Esophagus (tissue), 2 donors: Measurements from ENCODE around the gene HEBP1. TPM values are rescaled to one million over a fixed set of nuclear protein-coding genes. Genes with fewer than 3 reads are reported as not detected.

Source experiments
- H3K27ac ChIP-seq, 2 donors: one replicate each; pipeline ENCODE4 v1.5.1; 2013; ENCODE audit warnings: low read depth in 2 of 2, mild to moderate bottlenecking in 2 of 2, inconsistent platforms in 1 of 2, low read length in 1 of 2, moderate library complexity in 1 of 2
- H3K27me3 ChIP-seq, 2 donors: one replicate each; pipeline ENCODE4 v1.6.1; 2013; ENCODE audit warnings: low read length in 2 of 2, control low read depth in 1 of 2, mild to moderate bottlenecking in 1 of 2; ENCODE audit not compliant: insufficient read depth in 2 of 2, control insufficient read depth in 1 of 2
- H3K36me3 ChIP-seq, 2 donors: one replicate each; pipeline ENCODE4 v1.6.1; 2013; ENCODE audit warnings: low read length in 1 of 2; ENCODE audit not compliant: control insufficient read depth in 2 of 2, insufficient read depth in 2 of 2
- H3K4me1 ChIP-seq, 2 donors: one replicate each; pipeline ENCODE4 v1.6.1; 2013; ENCODE audit warnings: low read length in 1 of 2; ENCODE audit not compliant: control insufficient read depth in 2 of 2, insufficient read depth in 2 of 2
- H3K4me3 ChIP-seq, 2 donors: one replicate each; pipeline ENCODE4 v1.5.1; 2013; ENCODE audit warnings: low read length in 2 of 2, mild to moderate bottlenecking in 2 of 2, low read depth in 1 of 2, moderate library complexity in 1 of 2
- H3K9me3 ChIP-seq, 2 donors: one replicate each; pipeline ENCODE4 v1.6.1; 2013; ENCODE audit warnings: mild to moderate bottlenecking in 2 of 2, low read depth in 1 of 2, low read length in 1 of 2, moderate library complexity in 1 of 2; ENCODE audit not compliant: control insufficient read depth in 2 of 2, insufficient read depth in 1 of 2
- WGBS, 2 donors: extraction: QIAGEN DNeasy Blood & Tissue Kit; methylation state at CpG; one replicate each; pipeline ENCODE4 v1.1.7; 2013; 5-methylcytosine and 5-hydroxymethylcytosine counted together
- polyA plus RNA-seq, 2 donors: library from polyadenylated mRNA; stranded (reverse); fragments of 200-250 nt; gene quantifications; one replicate each; pipeline ENCODE4 v1.2.3, GENCODE V29; 2013
- donor health status: healthy with polysubstance abuse.
- donor health status: Bipolar disorder and iron deficiency.

HEBP1 gene
- polyA plus RNA-seq, 2 donors, result 28.6 to 39.1 TPM

GRCh38 chr12:12983420-12984035 is 16.5 kb downstream of the HEBP1 start:
- Histone ChIP-seq H3K4me3 (no peak overlapping the region), H3K36me3 (peaks cover 3 to 9% of the 10 kb centered on the region in 2 donors), H3K4me1 (no peaks in the 10 kb centered on the region), H3K27me3 (no peaks in the 10 kb centered on the region), H3K9me3 (no peaks in the 10 kb centered on the region), H3K27ac (no peak overlapping the region)
- WGBS, 2 donors, result 43 to 48% methylated on average over 9 of the region's 9 CpGs

GRCh38 chr12:12982331-12982730 is 17.7 kb downstream of the HEBP1 start:
- H3K9me3 ChIP-seq, result no peaks in the 10 kb centered on the region
- H3K4me3 ChIP-seq, result no peak overlapping the region
- no peaks in the 10 kb centered on the region for H3K4me1 ChIP-seq
- no peaks in the 10 kb centered on the region for H3K27me3 ChIP-seq
- WGBS, 2 donors, result 93 to 94% methylated on average over 2 of the region's 2 CpGs
- H3K27ac ChIP-seq, result no peak overlapping the region
- H3K36me3 ChIP-seq, result peaks cover 3 to 9% of the 10 kb centered on the region in 2 donors

- no peaks in the 10 kb centered on the region for H3K36me3 ChIP-seq
These were observed 20.3 kb downstream of the HEBP1 start for GRCh38 chr12:12979731-12980259.

GRCh38 chr12:12979126-12979525 is 20.9 kb downstream of the HEBP1 start:
- no peaks in the 10 kb centered on the region for H3K27me3 ChIP-seq
- 73 to 74% methylated on average over 4 of the region's 4 CpGs for WGBS, 2 donors
- H3K36me3 ChIP-seq, result peaks cover 0 to 1% of the 10 kb centered on the region in 2 donors
- H3K4me3 ChIP-seq, result no peak overlapping the region
- no peaks in the 10 kb centered on the region for H3K9me3 ChIP-seq
- no peak overlapping the region for H3K27ac ChIP-seq
- peaks cover 0 to 2% of the 10 kb centered on the region in 2 donors for H3K4me1 ChIP-seq

More at GRCh38 chr12:12979731-12980259, 20.3 kb downstream of the HEBP1 start:
- no peaks in the 10 kb centered on the region for H3K27me3 ChIP-seq
- H3K27ac ChIP-seq, result peak overlapping the region in 1 of 2 donors; percentile 6
- H3K4me1 ChIP-seq, result peaks cover 0 to 2% of the 10 kb centered on the region in 2 donors
- H3K9me3 ChIP-seq, result no peaks in the 10 kb centered on the region
- WGBS, 2 donors, result 54 to 67% methylated on average over 4 of the region's 4 CpGs
- no peak overlapping the region for H3K4me3 ChIP-seq

- H3K27ac ChIP-seq, result no peak overlapping the region
- H3K27me3 ChIP-seq, result no peaks in the 10 kb centered on the region
- WGBS, 2 donors, result 92 to 93% methylated on average over 4 of the region's 4 CpGs
- H3K4me1 ChIP-seq, result peaks cover 0 to 2% of the 10 kb centered on the region in 2 donors
- H3K36me3 ChIP-seq, result peaks cover 3 to 13% of the 10 kb centered on the region in 2 donors
- H3K9me3 ChIP-seq, result peaks cover 0 to 2% of the 10 kb centered on the region in 2 donors
- H3K4me3 ChIP-seq, result no peak overlapping the region
These were observed 22.8 kb downstream of the HEBP1 start for GRCh38 chr12:12977231-12977630.

GRCh38 chr12:12976366-12976765 is 23.7 kb downstream of the HEBP1 start:
- Histone ChIP-seq H3K27ac (peak overlapping the region in 1 of 2 donors; percentile 50), H3K9me3 (peaks cover 0 to 2% of the 10 kb centered on the region in 2 donors), H3K4me3 (no peak overlapping the region), H3K4me1 (peaks cover 0 to 2% of the 10 kb centered on the region in 2 donors), H3K36me3 (peaks cover 5 to 13% of the 10 kb centered on the region in 2 donors), H3K27me3 (no peaks in the 10 kb centered on the region)
- WGBS, 2 donors, result 40 to 63% methylated on average over 2 of the region's 2 CpGs

- Histone ChIP-seq H3K4me1 (peaks cover 0 to 2% of the 10 kb centered on the region in 2 donors), H3K36me3 (peaks cover 5 to 13% of the 10 kb centered on the region in 2 donors), H3K27ac (peak overlapping the region; percentile 35 to 77), H3K4me3 (no peak overlapping the region), H3K9me3 (peaks cover 0 to 2% of the 10 kb centered on the region in 2 donors), H3K27me3 (no peaks in the 10 kb centered on the region)
- 81% methylated on average over 14 of the region's 14 CpGs for WGBS, 2 donors
These were observed 24.6 kb downstream of the HEBP1 start for GRCh38 chr12:12975322-12976077.

- H3K9me3 ChIP-seq, result peaks cover 0 to 2% of the 10 kb centered on the region in 2 donors
- WGBS, 2 donors, result 93 to 97% methylated on average over 4 of the region's 4 CpGs
- H3K4me3 ChIP-seq, result no peak overlapping the region
- no peaks in the 10 kb centered on the region for H3K27me3 ChIP-seq
- no peak overlapping the region for H3K27ac ChIP-seq
- peaks cover 0 to 2% of the 10 kb centered on the region in 2 donors for H3K4me1 ChIP-seq
- peaks cover 5 to 13% of the 10 kb centered on the region in 2 donors for H3K36me3 ChIP-seq
These were observed 25.9 kb downstream of the HEBP1 start for GRCh38 chr12:12974211-12974610.

- H3K9me3 ChIP-seq, result peaks cover 0 to 2% of the 10 kb centered on the region in 2 donors
- peaks cover 5 to 13% of the 10 kb centered on the region in 2 donors for H3K36me3 ChIP-seq
- H3K27me3 ChIP-seq, result no peaks in the 10 kb centered on the region
- H3K4me1 ChIP-seq, result peaks cover 0 to 2% of the 10 kb centered on the region in 2 donors
- 99 to 100% methylated on average over 2 of the region's 2 CpGs for WGBS, 2 donors
- no peak overlapping the region for H3K27ac ChIP-seq
- H3K4me3 ChIP-seq, result no peak overlapping the region
These were observed 27.0 kb downstream of the HEBP1 start for GRCh38 chr12:12973019-12973418.
